CD14-positive monocyte (primary cell): Measurements from ENCODE around the gene ASPSCR1. TPM values are rescaled to one million over a fixed set of nuclear protein-coding genes. Genes with fewer than 3 reads are reported as not detected.

Experiments used
- DNase-seq, 3 donors: peaks; one replicate each; pipeline ENCODE4 v3.0.0-alpha.2; 2011 to 2022
- H2AFZ ChIP-seq: 2 replicates; pipeline ENCODE4 v1.6.0; 2012; ENCODE audit warnings: mild to moderate bottlenecking, low read depth, low read length, inconsistent platforms; ENCODE audit not compliant: insufficient read depth, poor library complexity, severe bottlenecking
- H3K27ac ChIP-seq, 2 donors: 1 replicate in 1 of 2; 2 replicates in 1 of 2; pipeline ENCODE4 v1.5.1; 2012 to 2013; ENCODE audit warnings: low read length in 2 of 2, control low read depth in 1 of 2, inconsistent platforms in 1 of 2, low read depth in 1 of 2, mild to moderate bottlenecking in 1 of 2
- H3K27me3 ChIP-seq, 2 donors: one replicate each; pipeline versions ENCODE4 v1.6.0 to v1.6.1; 2011 to 2013; ENCODE audit warnings: low read length in 2 of 2; ENCODE audit not compliant: control insufficient read depth in 2 of 2, insufficient read depth in 2 of 2
- H3K36me3 ChIP-seq, 2 donors: replicated peaks in 1 of 2; 1 replicate in 1 of 2; 2 replicates in 1 of 2; pipeline versions ENCODE4 v1.5.1 to v1.6.1; 2012 to 2013; ENCODE audit warnings: low read length in 2 of 2, control low read depth in 1 of 2, inconsistent platforms in 1 of 2, mild to moderate bottlenecking in 1 of 2; ENCODE audit not compliant: insufficient read depth in 2 of 2, control insufficient read depth in 1 of 2
- H3K4me1 ChIP-seq, 2 donors: 1 replicate in 1 of 2; 2 replicates in 1 of 2; pipeline versions ENCODE4 v1.5.1 to v1.6.1; 2012 to 2013; ENCODE audit warnings: low read length in 2 of 2, control low read depth in 1 of 2, inconsistent platforms in 1 of 2, mild to moderate bottlenecking in 1 of 2, moderate library complexity in 1 of 2; ENCODE audit not compliant: insufficient read depth in 2 of 2, control insufficient read depth in 1 of 2
- H3K4me2 ChIP-seq: replicated peaks from 2 replicates; pipeline ENCODE3; 2012; ENCODE audit warnings: low read length, moderate library complexity, mild to moderate bottlenecking; ENCODE audit not compliant: poor library complexity, severe bottlenecking; ENCODE audit errors: extremely low read depth
- H3K4me3 ChIP-seq, 3 experiments: fragments of 200-600 bp in 1 of 3; sonication (generic) in 1 of 3; replicated peaks in 1 of 3; 1 replicate in 2 of 3; 2 replicates in 1 of 3; pipeline ENCODE4 v1.5.1; 2011 to 2013; ENCODE audit warnings: low read length in 3 of 3, mild to moderate bottlenecking in 3 of 3, control low read depth in 2 of 3, low read depth in 2 of 3, inconsistent platforms in 1 of 3, moderate library complexity in 1 of 3
- H3K79me2 ChIP-seq: 2 replicates; pipeline ENCODE4 v1.6.0; 2012; ENCODE audit warnings: mild to moderate bottlenecking, control low read depth, inconsistent platforms, low read length, moderate library complexity; ENCODE audit not compliant: insufficient read depth
- H3K9ac ChIP-seq: 2 replicates; pipeline ENCODE4 v1.6.0; 2017; ENCODE audit warnings: low read length, mild to moderate bottlenecking; ENCODE audit not compliant: insufficient read depth, poor library complexity, severe bottlenecking
- H3K9me3 ChIP-seq, 2 donors: replicated peaks in 1 of 2; 1 replicate in 1 of 2; 2 replicates in 1 of 2; pipeline versions ENCODE4 v1.5.1 to v1.6.1; 2012 to 2013; ENCODE audit warnings: low read length in 2 of 2, control low read depth in 1 of 2; ENCODE audit not compliant: control insufficient read depth in 1 of 2, insufficient read depth in 1 of 2
- H4K20me1 ChIP-seq: 2 replicates; pipeline ENCODE4 v1.6.0; 2012; ENCODE audit warnings: mild to moderate bottlenecking, low read length, control low read depth, moderate library complexity; ENCODE audit not compliant: insufficient read depth
- H3K27ac Mint-ChIP-seq, 7 donors: one replicate each; pipeline ENCODE4 v1.8.0; 2020; ENCODE audit warnings: mild to moderate bottlenecking in 7 of 7, mixed read lengths in 7 of 7, moderate library complexity in 6 of 7, inconsistent platforms in 2 of 7
- H3K27me3 Mint-ChIP-seq, 3 donors: one replicate each; pipeline ENCODE4 v1.8.0; 2021 to 2022; ENCODE audit warnings: low read depth in 3 of 3, mild to moderate bottlenecking in 3 of 3, mixed read lengths in 3 of 3, moderate library complexity in 3 of 3, inconsistent platforms in 1 of 3
- H3K36me3 Mint-ChIP-seq, 2 donors: one replicate each; pipeline ENCODE4 v1.8.0; 2020; ENCODE audit warnings: mixed read lengths in 2 of 2, inconsistent platforms in 1 of 2, mild to moderate bottlenecking in 1 of 2
- H3K4me1 Mint-ChIP-seq: one replicate; pipeline ENCODE4 v1.8.0; 2020; ENCODE audit warnings: mild to moderate bottlenecking, mixed read lengths
- H3K4me3 Mint-ChIP-seq, 2 donors: one replicate each; pipeline ENCODE4 v1.8.0; 2020; ENCODE audit warnings: mild to moderate bottlenecking in 2 of 2, mixed read lengths in 2 of 2, moderate library complexity in 1 of 2
- H3K9me3 Mint-ChIP-seq, 7 donors: one replicate each; pipeline ENCODE4 v1.8.0; 2020 to 2022; ENCODE audit warnings: mixed read lengths in 7 of 7, mild to moderate bottlenecking in 6 of 7, moderate library complexity in 6 of 7, inconsistent platforms in 2 of 7
- WGBS: methylation state at CpG from one replicate; pipeline ENCODE4 v1.1.5; 2013; ENCODE audit warnings: missing lambda C conversion rate; ENCODE audit not compliant: insufficient coverage; 5-methylcytosine and 5-hydroxymethylcytosine counted together
- intact Hi-C, 2 donors: fragments of 100-400 bp; cut with micrococcal nuclease; formaldehyde crosslinking; loops; one replicate each; pipeline versions ENCODE4 v1.15.0 to v1.15.1; 2023
- polyA plus RNA-seq, 3 donors: library from polyadenylated mRNA; depleted of rRNA in 1 of 3; unstranded in 2 of 3; stranded (reverse) in 1 of 3; fragments of 300-500 nt in 2 of 3; fragments of >200 nt in 1 of 3; fragmentation: Illumina TruSeq in 2 of 3; gene quantifications; 1 replicate in 2 of 3; 2 replicates in 1 of 3; pipeline ENCODE4 v1.2.3, GENCODE V29; 2012 to 2021
- TF ChIP-seq, protein P1 (sequence below): fragments of 200-600 bp; IDR thresholded peaks from one replicate; pipeline ENCODE4 v1.8.0; 2022; ENCODE audit warnings: antibody characterized with exemption, mild to moderate bottlenecking

The ASPSCR1 gene
- polyA plus RNA-seq, 3 donors = 25.5 to 31.9 (median 25.6) TPM

- H3K36me3 Mint-ChIP-seq = peaks cover 9 to 19% of the 10 kb centered on the region in 2 donors
- intact Hi-C loops = no loop called here
Observed at GRCh38 chr17:82016061-82016874, 38.8 kb downstream of the ASPSCR1 start.

GRCh38 chr17:82016875-82017459, 39.5 kb downstream of the ASPSCR1 start:
- Mint-ChIP-seq H3K27ac (no peak overlapping the region), H3K9me3 (no peaks in the 10 kb centered on the region), H3K4me3 (no peak overlapping the region), H3K27me3 (peaks cover 0 to 1% (median 0%) of the 10 kb centered on the region in 3 donors), H3K36me3 (peaks cover 6 to 17% of the 10 kb centered on the region in 2 donors), H3K4me1 (peaks cover 12% of the 10 kb centered on the region)
- Histone ChIP-seq H3K4me3 (no peak overlapping the region), H3K9ac (no peak overlapping the region), H3K27me3 (no peaks in the 10 kb centered on the region), H3K36me3 (peaks cover 8 to 17% of the 10 kb centered on the region in 2 donors), H3K79me2 (peaks cover 18% of the 10 kb centered on the region), H4K20me1 (peaks cover 27% of the 10 kb centered on the region), H3K4me1 (peaks cover 11 to 13% of the 10 kb centered on the region in 2 donors), H3K27ac (no peak overlapping the region), H2AFZ (no peak overlapping the region), H3K4me2 (no peak overlapping the region), H3K9me3 (no peaks in the 10 kb centered on the region)
- WGBS = 97% methylated on average over 21 of the region's 24 CpGs
- intact Hi-C loops = no loop called here
- TF ChIP-seq, protein P1, sequence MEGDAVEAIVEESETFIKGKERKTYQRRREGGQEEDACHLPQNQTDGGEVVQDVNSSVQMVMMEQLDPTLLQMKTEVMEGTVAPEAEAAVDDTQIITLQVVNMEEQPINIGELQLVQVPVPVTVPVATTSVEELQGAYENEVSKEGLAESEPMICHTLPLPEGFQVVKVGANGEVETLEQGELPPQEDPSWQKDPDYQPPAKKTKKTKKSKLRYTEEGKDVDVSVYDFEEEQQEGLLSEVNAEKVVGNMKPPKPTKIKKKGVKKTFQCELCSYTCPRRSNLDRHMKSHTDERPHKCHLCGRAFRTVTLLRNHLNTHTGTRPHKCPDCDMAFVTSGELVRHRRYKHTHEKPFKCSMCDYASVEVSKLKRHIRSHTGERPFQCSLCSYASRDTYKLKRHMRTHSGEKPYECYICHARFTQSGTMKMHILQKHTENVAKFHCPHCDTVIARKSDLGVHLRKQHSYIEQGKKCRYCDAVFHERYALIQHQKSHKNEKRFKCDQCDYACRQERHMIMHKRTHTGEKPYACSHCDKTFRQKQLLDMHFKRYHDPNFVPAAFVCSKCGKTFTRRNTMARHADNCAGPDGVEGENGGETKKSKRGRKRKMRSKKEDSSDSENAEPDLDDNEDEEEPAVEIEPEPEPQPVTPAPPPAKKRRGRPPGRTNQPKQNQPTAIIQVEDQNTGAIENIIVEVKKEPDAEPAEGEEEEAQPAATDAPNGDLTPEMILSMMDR = no peak
- no peak for DNase-seq

More at GRCh38 chr17:82016061-82016874, 38.8 kb downstream of the ASPSCR1 start:
- H3K4me3 ChIP-seq = no peak overlapping the region
- WGBS = 93% methylated on average over 21 of the region's 28 CpGs
- no peak overlapping the region for H3K4me2 ChIP-seq
- H3K36me3 ChIP-seq = peaks cover 15 to 17% of the 10 kb centered on the region in 2 donors
- H3K9ac ChIP-seq = no peak overlapping the region
- H3K9me3 Mint-ChIP-seq = no peaks in the 10 kb centered on the region
- peaks cover 11% of the 10 kb centered on the region for H3K79me2 ChIP-seq
- peaks cover 0 to 2% (median 0%) of the 10 kb centered on the region in 3 donors for H3K27me3 Mint-ChIP-seq
- TF ChIP-seq, protein P1 = no peak
- H3K9me3 ChIP-seq = no peaks in the 10 kb centered on the region
- H3K4me1 ChIP-seq = peaks cover 4 to 6% of the 10 kb centered on the region in 2 donors
- peaks cover 5% of the 10 kb centered on the region for H3K4me1 Mint-ChIP-seq
- no peak overlapping the region for H3K27ac Mint-ChIP-seq
- H4K20me1 ChIP-seq = peaks cover 20% of the 10 kb centered on the region
- H3K27ac ChIP-seq = no peak overlapping the region
- H3K4me3 Mint-ChIP-seq = no peak overlapping the region
- H2AFZ ChIP-seq = no peak overlapping the region
- no peaks in the 10 kb centered on the region for H3K27me3 ChIP-seq
- DNase-seq = no peak
